ENCODE data around the gene MTA2.

- TF ChIP-seq, protein P1, sequence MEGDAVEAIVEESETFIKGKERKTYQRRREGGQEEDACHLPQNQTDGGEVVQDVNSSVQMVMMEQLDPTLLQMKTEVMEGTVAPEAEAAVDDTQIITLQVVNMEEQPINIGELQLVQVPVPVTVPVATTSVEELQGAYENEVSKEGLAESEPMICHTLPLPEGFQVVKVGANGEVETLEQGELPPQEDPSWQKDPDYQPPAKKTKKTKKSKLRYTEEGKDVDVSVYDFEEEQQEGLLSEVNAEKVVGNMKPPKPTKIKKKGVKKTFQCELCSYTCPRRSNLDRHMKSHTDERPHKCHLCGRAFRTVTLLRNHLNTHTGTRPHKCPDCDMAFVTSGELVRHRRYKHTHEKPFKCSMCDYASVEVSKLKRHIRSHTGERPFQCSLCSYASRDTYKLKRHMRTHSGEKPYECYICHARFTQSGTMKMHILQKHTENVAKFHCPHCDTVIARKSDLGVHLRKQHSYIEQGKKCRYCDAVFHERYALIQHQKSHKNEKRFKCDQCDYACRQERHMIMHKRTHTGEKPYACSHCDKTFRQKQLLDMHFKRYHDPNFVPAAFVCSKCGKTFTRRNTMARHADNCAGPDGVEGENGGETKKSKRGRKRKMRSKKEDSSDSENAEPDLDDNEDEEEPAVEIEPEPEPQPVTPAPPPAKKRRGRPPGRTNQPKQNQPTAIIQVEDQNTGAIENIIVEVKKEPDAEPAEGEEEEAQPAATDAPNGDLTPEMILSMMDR (IDR thresholded peaks at IDR 0.05) = no peak
- no peak for TF ChIP-seq POLR2A (IDR thresholded peaks at IDR 0.05)
- no peak for TF ChIP-seq EP300 (IDR thresholded peaks at IDR 0.05)
Observed at GRCh38 chr11:62646825-62647608, 45.4 kb upstream of the MTA2 start.
